GM12878 (cell line): ENCODE data around the gene CRYAB. TPM values are rescaled to one million over a fixed set of nuclear protein-coding genes. Genes with fewer than 3 reads are reported as not detected.

Source experiments
- ATAC-seq: fragments of 200-7000 bp; cut with Tn5 transposase; 3 replicates; pipeline ENCODE4 v1.9.1; 2020; ENCODE audit warnings: mild to moderate bottlenecking, moderate library complexity
- BruUV-seq: library from RNA; stranded (reverse); fragments of 400-500 nt; replicated peaks from 2 replicates; lab custom pipeline; 2021; lab: Mats Ljungman, UMichigan
- CTCF ChIA-PET: fragments of 300-600 bp; sonication (Branson Sonifier 250); formaldehyde crosslinking; extraction: SDS; loops from one replicate; lab custom pipeline; 2021; ENCODE audit warnings: inconsistent platforms; lab: Yijun Ruan, JAX
- POLR2A ChIA-PET: fragments of 350-600 bp; formaldehyde crosslinking; extraction: SDS; loops from one replicate; lab custom pipeline; 2021; ENCODE audit warnings: inconsistent platforms; lab: Charles Lee
- RAD21 ChIA-PET: fragments of 300-600 bp; sonication (Branson Sonifier 250); formaldehyde crosslinking; loops from one replicate; lab custom pipeline; 2023; ENCODE audit warnings: antibody characterized with exemption; ENCODE audit not compliant: unreplicated experiment; lab: Charles Lee
- SMC1A ChIA-PET: fragments of 300-600 bp; sonication (Branson Sonifier 250); formaldehyde crosslinking; loops from one replicate; lab custom pipeline; 2023; ENCODE audit not compliant: unreplicated experiment, uncharacterized antibody; lab: Charles Lee
- DNase-seq: peaks from one replicate; pipeline ENCODE4 v3.0.0-alpha.2; 2011; ENCODE audit warnings: low read depth, low spot score
- FAIRE-seq: peaks from 3 replicates; lab custom pipeline; 2011; peaks lifted over from hg19 to GRCh38; lab: Jason Lieb, UNC
- H2AFZ ChIP-seq: 2 replicates; pipeline ENCODE4 v1.6.0; 2011; ENCODE audit warnings: low read depth, low read length, control low read depth; ENCODE audit not compliant: control insufficient read depth
- H3K27ac ChIP-seq: 2 replicates; pipeline ENCODE4 v1.5.1; 2011; ENCODE audit warnings: control low read depth; ENCODE audit not compliant: control insufficient read depth, insufficient read depth
- H3K27me3 ChIP-seq, 2 experiments: replicated peaks in 1 of 2; 2 replicates each; pipeline versions ENCODE4 v1.6.0 to v1.6.1; 2011; ENCODE audit warnings: low read length in 1 of 2; ENCODE audit not compliant: control insufficient read depth in 2 of 2, insufficient read depth in 2 of 2
- H3K36me3 ChIP-seq, 2 experiments: 2 replicates each; pipeline ENCODE4 v1.5.1; 2011; ENCODE audit warnings: low read length in 1 of 2; ENCODE audit not compliant: control insufficient read depth in 2 of 2, insufficient read depth in 2 of 2
- H3K4me1 ChIP-seq: 2 replicates; pipeline ENCODE4 v1.6.1; 2011; ENCODE audit warnings: mild to moderate bottlenecking, low read length, moderate library complexity, mixed read lengths; ENCODE audit not compliant: control insufficient read depth, insufficient read depth
- H3K4me2 ChIP-seq: 2 replicates; pipeline ENCODE4 v1.6.0; 2011; ENCODE audit warnings: control low read depth; ENCODE audit not compliant: control insufficient read depth, insufficient read depth
- H3K4me3 ChIP-seq: fragments of 200-600 bp; sonication (generic); 2 replicates; pipeline ENCODE4 v1.5.1; 2016
- H3K79me2 ChIP-seq: 2 replicates; pipeline ENCODE4 v1.6.0; 2011; ENCODE audit warnings: low read length; ENCODE audit not compliant: control insufficient read depth, insufficient read depth
- H3K9ac ChIP-seq: 2 replicates; pipeline ENCODE4 v1.8.0; 2011; ENCODE audit warnings: low read length, control low read depth, mixed read lengths; ENCODE audit not compliant: control insufficient read depth, insufficient read depth
- H3K9me3 ChIP-seq: replicated peaks from 3 replicates; pipeline ENCODE4 v1.5.1; 2011; ENCODE audit warnings: mild to moderate bottlenecking, low read length; ENCODE audit not compliant: control insufficient read depth, insufficient read depth
- H4K20me1 ChIP-seq: 2 replicates; pipeline ENCODE4 v1.6.0; 2011; ENCODE audit not compliant: control insufficient read depth, insufficient read depth
- CREB1 ChIP-seq: IDR thresholded peaks from 2 replicates; pipeline ENCODE4 v1.6.1; 2012; ENCODE audit warnings: low read depth, mild to moderate bottlenecking, inconsistent platforms
- NFYB ChIP-seq: IDR thresholded peaks from 2 replicates; pipeline ENCODE4 v1.6.1; 2011; ENCODE audit warnings: low read depth, mild to moderate bottlenecking, low read length, improper control_type of control experiment, moderate library complexity; ENCODE audit not compliant: insufficient read depth
- WGBS: methylation state at CpG from one replicate; pipeline ENCODE4 v1.1.6; 2016; ENCODE audit warnings: low lambda C conversion rate; ENCODE audit not compliant: insufficient replicate concordance, insufficient coverage; ENCODE audit errors: missing lambda C conversion rate; 5-methylcytosine and 5-hydroxymethylcytosine counted together
- in situ Hi-C: fragments of 300-500 bp; cut with MboI; formaldehyde crosslinking; loops from 9 replicates; pipeline ENCODE4 v1.14.3; 2018; ENCODE audit warnings: mixed read lengths
- intact Hi-C: fragments of 100-400 bp; cut with micrococcal nuclease; formaldehyde crosslinking; loops from one replicate; pipeline ENCODE4 v1.14.2; 2022; ENCODE audit not compliant: unreplicated experiment
- polyA plus RNA-seq, 11 experiments: library from polyadenylated mRNA; depleted of rRNA in 4 of 11; unstranded in 6 of 11; stranded (reverse) in 5 of 11; fragments of >200 nt; fragmentation: Nextera tagmentation in 4 of 11; fragmentation: Illumina TruSeq in 1 of 11; extraction: Ambion mirVana in 4 of 11; extraction: Trizol in 1 of 11; gene quantifications; 1 replicate in 1 of 11; 2 replicates in 10 of 11; pipeline versions ENCODE4 v1.2.1 to v1.2.3, GENCODE V29; 2011 to 2016; ENCODE audit warnings: inconsistent platforms in 2 of 11, missing spikeins in 2 of 11, low read depth in 1 of 11
- total RNA-seq, 4 experiments: library from RNA; depleted of rRNA in 3 of 4; stranded (reverse); fragments of >200 nt in 3 of 4; fragmentation: Illumina TruSeq in 1 of 4; extraction: Trizol in 1 of 4; gene quantifications; 2 replicates each; pipeline versions ENCODE4 v1.2.1 to v1.2.3, GENCODE V29; 2013 to 2021
- TF ChIP-seq, protein P1 (sequence below): fragments of 450-650 bp; IDR thresholded peaks from 2 replicates; pipeline ENCODE4 v1.6.1; 2017; ENCODE audit warnings: antibody characterized with exemption, mild to moderate bottlenecking, moderate library complexity
- TF ChIP-seq, protein P2 (sequence below): IDR thresholded peaks from 2 replicates; pipeline ENCODE4 v1.6.1; 2011; ENCODE audit warnings: low read depth, mild to moderate bottlenecking, low read length, moderate library complexity, borderline replicate concordance; ENCODE audit errors: extremely low read depth

CRYAB gene
- total and polyA plus RNA-seq, 10 of the 15 experiments (the other 5 are each of a cell fraction or from before 2014, with no cell fraction given), result 0.72 to 1.0 TPM; not detected in 8

DNA sequence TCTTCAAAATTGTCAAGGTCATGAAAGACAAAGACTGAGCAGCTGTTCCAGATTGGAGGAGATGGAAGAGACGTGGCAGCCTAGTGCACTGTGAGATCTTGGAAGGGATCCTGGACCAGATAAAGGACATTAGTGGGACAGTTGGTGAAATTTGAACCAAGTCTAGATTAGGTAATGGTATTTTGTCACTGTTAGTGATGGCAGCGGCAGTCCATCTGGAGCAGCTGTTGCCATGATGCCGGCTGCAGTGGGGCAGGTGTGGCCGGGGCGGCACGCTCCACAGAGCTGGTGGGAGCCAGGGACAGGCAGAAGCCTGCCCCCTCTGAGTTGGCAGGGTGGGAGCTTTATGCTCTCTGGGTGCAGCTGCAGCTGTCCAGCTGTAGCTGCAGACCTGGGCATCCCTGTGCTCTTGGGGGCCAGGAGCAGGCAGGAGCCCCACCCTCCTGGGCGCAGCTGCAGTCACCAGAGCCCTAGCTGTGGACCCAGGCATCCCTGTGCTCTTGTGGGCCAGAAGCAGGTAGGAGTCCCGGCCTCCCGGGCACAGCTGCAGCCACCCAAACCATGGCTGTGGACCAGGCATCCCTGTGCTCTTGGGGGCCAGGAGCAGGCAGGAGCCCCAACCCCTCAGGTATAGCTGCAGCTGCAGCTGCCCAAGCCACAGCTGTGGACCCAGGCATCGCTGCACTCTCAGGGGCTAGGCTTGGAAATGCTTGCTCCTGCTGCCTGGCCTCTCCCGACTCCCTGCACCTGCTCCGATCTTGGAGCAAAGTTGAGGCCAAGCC, 46.3 kb upstream of the CRYAB start:
- FAIRE-seq (no peak), ATAC-seq (no peak), DNase-seq (no peak)
- intact Hi-C loops, result no loop called here
- in situ Hi-C loops, result no loop called here
- no peak overlapping the region for H3K4me2 ChIP-seq
- no peaks in the 10 kb centered on the region for H3K27me3 ChIP-seq
- 68% methylated on average over 12 of the region's 12 CpGs for WGBS
- H3K79me2 ChIP-seq, result no peaks in the 10 kb centered on the region
- H3K27ac ChIP-seq, result no peak overlapping the region
- H3K4me3 ChIP-seq, result no peak overlapping the region
- H3K4me1 ChIP-seq, result no peaks in the 10 kb centered on the region
- no peak for TF ChIP-seq CREB1
- TF ChIP-seq, protein P1, sequence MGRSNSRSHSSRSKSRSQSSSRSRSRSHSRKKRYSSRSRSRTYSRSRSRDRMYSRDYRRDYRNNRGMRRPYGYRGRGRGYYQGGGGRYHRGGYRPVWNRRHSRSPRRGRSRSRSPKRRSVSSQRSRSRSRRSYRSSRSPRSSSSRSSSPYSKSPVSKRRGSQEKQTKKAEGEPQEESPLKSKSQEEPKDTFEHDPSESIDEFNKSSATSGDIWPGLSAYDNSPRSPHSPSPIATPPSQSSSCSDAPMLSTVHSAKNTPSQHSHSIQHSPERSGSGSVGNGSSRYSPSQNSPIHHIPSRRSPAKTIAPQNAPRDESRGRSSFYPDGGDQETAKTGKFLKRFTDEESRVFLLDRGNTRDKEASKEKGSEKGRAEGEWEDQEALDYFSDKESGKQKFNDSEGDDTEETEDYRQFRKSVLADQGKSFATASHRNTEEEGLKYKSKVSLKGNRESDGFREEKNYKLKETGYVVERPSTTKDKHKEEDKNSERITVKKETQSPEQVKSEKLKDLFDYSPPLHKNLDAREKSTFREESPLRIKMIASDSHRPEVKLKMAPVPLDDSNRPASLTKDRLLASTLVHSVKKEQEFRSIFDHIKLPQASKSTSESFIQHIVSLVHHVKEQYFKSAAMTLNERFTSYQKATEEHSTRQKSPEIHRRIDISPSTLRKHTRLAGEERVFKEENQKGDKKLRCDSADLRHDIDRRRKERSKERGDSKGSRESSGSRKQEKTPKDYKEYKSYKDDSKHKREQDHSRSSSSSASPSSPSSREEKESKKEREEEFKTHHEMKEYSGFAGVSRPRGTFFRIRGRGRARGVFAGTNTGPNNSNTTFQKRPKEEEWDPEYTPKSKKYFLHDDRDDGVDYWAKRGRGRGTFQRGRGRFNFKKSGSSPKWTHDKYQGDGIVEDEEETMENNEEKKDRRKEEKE, result no peak
- TF ChIP-seq, protein P2, sequence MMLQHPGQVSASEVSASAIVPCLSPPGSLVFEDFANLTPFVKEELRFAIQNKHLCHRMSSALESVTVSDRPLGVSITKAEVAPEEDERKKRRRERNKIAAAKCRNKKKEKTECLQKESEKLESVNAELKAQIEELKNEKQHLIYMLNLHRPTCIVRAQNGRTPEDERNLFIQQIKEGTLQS, result no peak
- TF ChIP-seq NFYB, result no peak
- no peak overlapping the region for H2AFZ ChIP-seq
- SMC1A ChIA-PET, result no interaction called here
- CTCF ChIA-PET, result interaction anchor here (1.2 to 1.5 kb wide), 2 partner anchors 24 to 25 kb away, joined by 3 read pairs; no protein-coding TSS in a partner anchor
- POLR2A ChIA-PET, result no interaction called here
- H4K20me1 ChIP-seq, result no peaks in the 10 kb centered on the region
- RAD21 ChIA-PET, result no interaction called here
- no peaks in the 10 kb centered on the region for H3K9me3 ChIP-seq
- no peak overlapping the region for H3K9ac ChIP-seq
- BruUV-seq, result no TSS peak
- H3K36me3 ChIP-seq, result no peaks in the 10 kb centered on the region
